ENCODE measurements around the gene SCNN1A. TPM values are rescaled to one million over a fixed set of nuclear protein-coding genes. Genes with fewer than 3 reads are reported as not detected.

Gene SCNN1A
- total RNA-seq, 2 experiments from 2014 or later, result 0.35 to 1.0 TPM

DNA sequence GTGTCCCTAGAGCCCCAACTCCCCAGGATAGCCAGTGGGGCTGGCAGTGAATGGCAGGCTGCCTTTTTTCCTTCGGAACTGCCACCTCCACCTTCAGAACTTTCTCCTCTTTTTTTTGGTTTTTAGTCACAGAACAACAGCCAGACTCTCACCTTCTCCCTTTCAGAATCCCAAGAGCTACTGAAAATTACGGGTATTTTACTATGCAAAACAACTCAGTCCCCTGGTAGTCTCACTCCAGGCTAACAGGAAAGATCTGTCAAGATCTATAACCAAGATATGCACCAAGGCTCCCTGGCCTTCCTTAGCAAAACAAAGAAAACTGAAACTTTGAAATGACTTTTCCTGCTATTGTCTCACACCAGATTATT lies 52.4 kb downstream of the SCNN1A start:
- POLR2A ChIA-PET, result interaction anchor here (0.9 to 1.5 kb wide), 2 partner anchors 12 to 20 kb away, joined by 3 to 6 read pairs; no protein-coding TSS in a partner anchor
- Histone ChIP-seq H4K20me1 (ENCODE audit: insufficient read depth, low read length) (no peaks in the 10 kb centered on the region), H3K9me3 (ENCODE audit: low read length) (no peaks in the 10 kb centered on the region), H3K4me3 (ENCODE audit: low read depth, low read length, poor library complexity, severe bottlenecking) (peak overlapping the region; percentile 34), H3K4me2 (ENCODE audit: low read length) (peak overlapping the region; percentile 73), H3K36me3 (ENCODE audit: insufficient read depth, low read length) (no peaks in the 10 kb centered on the region; the same call in 1 of the 2 replicates), H3K27ac (ENCODE audit: low read depth, low read length, poor library complexity, severe bottlenecking) (peak overlapping the region; percentile 59), H3K4me1 (ENCODE audit: insufficient read depth, low read length, poor library complexity, severe bottlenecking) (peaks cover 30% of the 10 kb centered on the region), H2AFZ (ENCODE audit: low read length) (peak overlapping the region; percentile 94; the same call in 1 of the 2 replicates), H3K9me2 (ENCODE audit: insufficient read depth, low read length) (no peaks in the 10 kb centered on the region), H3K79me2 (ENCODE audit: insufficient read depth, low read depth, low read length) (no peaks in the 10 kb centered on the region)
- TF ChIP-seq EZH2phosphoT487 (IDR thresholded peaks at IDR 0.05; ENCODE audit: borderline replicate concordance, low read depth, low read length), result no peak
- TF ChIP-seq, protein P1, sequence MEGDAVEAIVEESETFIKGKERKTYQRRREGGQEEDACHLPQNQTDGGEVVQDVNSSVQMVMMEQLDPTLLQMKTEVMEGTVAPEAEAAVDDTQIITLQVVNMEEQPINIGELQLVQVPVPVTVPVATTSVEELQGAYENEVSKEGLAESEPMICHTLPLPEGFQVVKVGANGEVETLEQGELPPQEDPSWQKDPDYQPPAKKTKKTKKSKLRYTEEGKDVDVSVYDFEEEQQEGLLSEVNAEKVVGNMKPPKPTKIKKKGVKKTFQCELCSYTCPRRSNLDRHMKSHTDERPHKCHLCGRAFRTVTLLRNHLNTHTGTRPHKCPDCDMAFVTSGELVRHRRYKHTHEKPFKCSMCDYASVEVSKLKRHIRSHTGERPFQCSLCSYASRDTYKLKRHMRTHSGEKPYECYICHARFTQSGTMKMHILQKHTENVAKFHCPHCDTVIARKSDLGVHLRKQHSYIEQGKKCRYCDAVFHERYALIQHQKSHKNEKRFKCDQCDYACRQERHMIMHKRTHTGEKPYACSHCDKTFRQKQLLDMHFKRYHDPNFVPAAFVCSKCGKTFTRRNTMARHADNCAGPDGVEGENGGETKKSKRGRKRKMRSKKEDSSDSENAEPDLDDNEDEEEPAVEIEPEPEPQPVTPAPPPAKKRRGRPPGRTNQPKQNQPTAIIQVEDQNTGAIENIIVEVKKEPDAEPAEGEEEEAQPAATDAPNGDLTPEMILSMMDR (conservative IDR thresholded peaks at IDR 0.05; ENCODE audit: low read length), result no peak
- intact Hi-C loops (cut with micrococcal nuclease; ENCODE audit: unreplicated experiment), result loop anchor here (1.0 to 5.0 kb wide), 3 partner anchors 44 to 139 kb away; no protein-coding TSS in a partner anchor
- CTCF ChIA-PET (ENCODE audit: unreplicated experiment), result interaction anchor here (1.7 kb wide), 1 partner anchor 12 kb away, joined by 7 read pairs; no protein-coding TSS in a partner anchor
- BruUV-seq (replicated peaks), result no TSS peak
- DNase-seq (ENCODE audit: low spot score), result no peak

DNA sequence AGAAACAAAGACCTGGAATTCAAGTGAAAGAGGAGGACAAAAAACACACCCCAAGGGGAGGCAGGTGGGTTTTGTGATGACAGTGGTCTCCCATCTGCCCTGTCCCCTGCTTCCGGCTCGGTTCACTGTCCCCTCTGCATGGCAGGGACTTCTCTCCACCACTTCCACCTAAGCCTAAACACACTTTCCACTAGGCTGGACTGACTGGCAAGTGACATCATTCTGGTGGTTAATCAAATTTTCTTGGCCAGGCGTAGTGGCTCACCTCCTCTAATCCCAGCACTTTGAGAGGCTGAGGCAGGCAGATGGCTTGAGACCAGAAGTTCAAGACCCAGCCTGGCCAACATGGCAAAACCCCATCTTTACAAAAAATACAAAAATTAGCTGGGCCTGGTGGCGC lies 53.0 kb downstream of the SCNN1A start:
- no peak for TF ChIP-seq EZH2phosphoT487 (IDR thresholded peaks at IDR 0.05; ENCODE audit: borderline replicate concordance, low read depth, low read length)
- peaks cover 30% of the 10 kb centered on the region for H3K4me1 ChIP-seq (ENCODE audit: insufficient read depth, low read length, poor library complexity, severe bottlenecking)
- no peaks in the 10 kb centered on the region for H3K36me3 ChIP-seq (ENCODE audit: insufficient read depth, low read length)
- H3K79me2 ChIP-seq (ENCODE audit: insufficient read depth, low read depth, low read length), result no peaks in the 10 kb centered on the region
- H3K9me3 ChIP-seq (ENCODE audit: low read length), result no peaks in the 10 kb centered on the region
- no peak overlapping the region for H3K4me3 ChIP-seq (ENCODE audit: low read depth, low read length, poor library complexity, severe bottlenecking)
- CTCF ChIA-PET (ENCODE audit: unreplicated experiment), result interaction anchor here (1.7 kb wide), 1 partner anchor 12 kb away, joined by 7 read pairs; no protein-coding TSS in a partner anchor
- DNase-seq (ENCODE audit: low spot score), result no peak
- POLR2A ChIA-PET, result interaction anchor here (0.6 to 1.5 kb wide), 4 partner anchors 10 to 149 kb away, joined by 3 to 6 read pairs (median 5); partner anchors contain the start of gene VAMP1
- no peak overlapping the region for H3K27ac ChIP-seq (ENCODE audit: low read depth, low read length, poor library complexity, severe bottlenecking)
- no peaks in the 10 kb centered on the region for H4K20me1 ChIP-seq (ENCODE audit: insufficient read depth, low read length)
- no peak overlapping the region; the same call in 1 of the 2 replicates for H3K4me2 ChIP-seq (ENCODE audit: low read length)
- no peaks in the 10 kb centered on the region for H3K9me2 ChIP-seq (ENCODE audit: insufficient read depth, low read length)
- H2AFZ ChIP-seq (ENCODE audit: low read length), result no peak overlapping the region
- intact Hi-C loops (cut with micrococcal nuclease; ENCODE audit: unreplicated experiment), result loop anchor here (5.0 kb wide), 1 partner anchor 140 kb away; no protein-coding TSS in a partner anchor
- BruUV-seq (replicated peaks), result no TSS peak

DNA sequence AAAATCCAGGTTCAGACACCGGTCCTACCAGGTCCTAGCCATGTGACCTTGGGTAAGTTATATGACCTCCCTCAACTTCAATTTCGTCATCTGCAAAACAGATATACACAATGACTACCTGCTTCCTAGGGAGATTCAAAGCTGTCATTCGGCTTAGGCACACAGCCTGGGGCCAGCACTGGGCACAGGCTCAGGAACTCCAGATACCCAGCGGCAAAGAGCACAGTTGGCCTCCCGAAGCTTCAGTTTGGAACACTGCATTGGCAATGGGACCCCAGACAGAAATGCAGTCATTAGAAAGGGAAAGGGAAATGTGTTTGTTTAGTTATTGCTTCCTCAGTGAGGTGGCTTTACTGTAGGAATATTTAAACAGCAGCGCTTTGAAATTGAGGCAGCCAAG lies 53.5 kb downstream of the SCNN1A start:
- no TSS peak for BruUV-seq (replicated peaks)
- POLR2A ChIA-PET, result interaction anchor here (0.6 kb wide), 2 partner anchors 10 to 149 kb away, joined by 4 to 6 read pairs; partner anchors contain the start of gene VAMP1
- Histone ChIP-seq H3K4me3 (ENCODE audit: low read depth, low read length, poor library complexity, severe bottlenecking) (no peak overlapping the region), H3K36me3 (ENCODE audit: insufficient read depth, low read length) (no peaks in the 10 kb centered on the region), H3K9me3 (ENCODE audit: low read length) (no peaks in the 10 kb centered on the region), H2AFZ (ENCODE audit: low read length) (no peak overlapping the region), H3K79me2 (ENCODE audit: insufficient read depth, low read depth, low read length) (no peaks in the 10 kb centered on the region), H3K4me1 (ENCODE audit: insufficient read depth, low read length, poor library complexity, severe bottlenecking) (peaks cover 30% of the 10 kb centered on the region), H3K4me2 (ENCODE audit: low read length) (no peak overlapping the region), H3K27ac (ENCODE audit: low read depth, low read length, poor library complexity, severe bottlenecking) (no peak overlapping the region), H4K20me1 (ENCODE audit: insufficient read depth, low read length) (no peaks in the 10 kb centered on the region), H3K9me2 (ENCODE audit: insufficient read depth, low read length) (no peaks in the 10 kb centered on the region)
- intact Hi-C loops (cut with micrococcal nuclease; ENCODE audit: unreplicated experiment), result loop anchor here (5.0 kb wide), 1 partner anchor 140 kb away; no protein-coding TSS in a partner anchor
- TF ChIP-seq, protein P1 (conservative IDR thresholded peaks at IDR 0.05; ENCODE audit: low read length), result no peak
- no peak for TF ChIP-seq EZH2phosphoT487 (IDR thresholded peaks at IDR 0.05; ENCODE audit: borderline replicate concordance, low read depth, low read length)
- CTCF ChIA-PET (ENCODE audit: unreplicated experiment), result no interaction called here
- DNase-seq (ENCODE audit: low spot score), result no peak
